Fibroblast of lung (primary cell): Measurements from ENCODE around the gene ARHGEF12.

Experiments
- CTCF ChIP-seq, 2 donors: IDR thresholded peaks in 1 of 2; conservative IDR thresholded peaks in 1 of 2; 1 replicate in 1 of 2; 2 replicates in 1 of 2; pipeline ENCODE4 v1.5.1; 2011 to 2012; ENCODE audit warnings: low read length in 2 of 2, control low read depth in 1 of 2, inconsistent platforms in 1 of 2, low read depth in 1 of 2, mild to moderate bottlenecking in 1 of 2
- EZH2 ChIP-seq: IDR thresholded peaks from 2 replicates; pipeline ENCODE4 v1.5.1; 2012; ENCODE audit warnings: low read length, control low read depth, mild to moderate bottlenecking; ENCODE audit errors: missing control alignments

GRCh38 chr11:120522736-120523135, 186.5 kb downstream of the ARHGEF12 start:
- no peak for TF ChIP-seq CTCF (conservative IDR thresholded peaks at IDR 0.05 in 1 of 2, IDR thresholded peaks at IDR 0.05 in 1 of 2; ENCODE audit: low read depth in 1 of 2, low read length in 2 of 2)
- no peak for TF ChIP-seq EZH2
